ENCODE data around the gene ARSB. TPM values are rescaled to one million over a fixed set of nuclear protein-coding genes. Genes with fewer than 3 reads are reported as not detected.

The ARSB gene
- polyA plus RNA-seq, 1 of the 3 experiments (the other 2 are of a cell fraction), result 12.5 TPM

DNA sequence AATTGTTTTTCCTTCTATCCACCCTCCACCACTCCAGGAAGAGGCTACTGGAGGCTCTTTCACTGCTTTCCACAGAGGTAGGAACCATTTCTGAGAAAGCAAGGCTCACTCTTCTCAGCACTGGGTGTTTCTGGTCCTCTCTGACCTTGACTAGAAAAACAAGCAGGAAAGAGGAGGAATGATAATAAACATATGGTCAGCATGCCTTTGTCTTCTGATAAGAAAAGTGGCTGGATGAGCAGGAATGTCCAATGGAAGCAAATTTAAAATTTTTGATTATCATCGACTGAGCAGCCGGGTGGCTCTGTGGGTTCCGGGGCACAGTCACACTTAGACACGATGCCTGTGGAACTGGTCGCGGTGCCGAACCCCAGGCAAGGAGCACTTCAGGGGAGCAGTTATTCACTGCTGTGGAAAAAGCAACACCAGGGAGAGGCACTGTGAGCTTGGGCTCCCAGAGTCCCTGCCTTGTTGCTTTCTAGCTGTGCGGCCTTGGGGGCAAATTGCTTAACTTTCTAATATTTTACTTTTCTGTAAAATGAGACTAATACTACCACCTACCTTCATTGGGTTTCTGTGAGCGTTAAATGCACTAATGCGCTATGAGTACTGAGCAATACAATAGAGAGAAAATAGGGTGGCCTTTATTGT is 179.5 kb downstream of the ARSB start (continued):
- TF ChIP-seq, protein P1, sequence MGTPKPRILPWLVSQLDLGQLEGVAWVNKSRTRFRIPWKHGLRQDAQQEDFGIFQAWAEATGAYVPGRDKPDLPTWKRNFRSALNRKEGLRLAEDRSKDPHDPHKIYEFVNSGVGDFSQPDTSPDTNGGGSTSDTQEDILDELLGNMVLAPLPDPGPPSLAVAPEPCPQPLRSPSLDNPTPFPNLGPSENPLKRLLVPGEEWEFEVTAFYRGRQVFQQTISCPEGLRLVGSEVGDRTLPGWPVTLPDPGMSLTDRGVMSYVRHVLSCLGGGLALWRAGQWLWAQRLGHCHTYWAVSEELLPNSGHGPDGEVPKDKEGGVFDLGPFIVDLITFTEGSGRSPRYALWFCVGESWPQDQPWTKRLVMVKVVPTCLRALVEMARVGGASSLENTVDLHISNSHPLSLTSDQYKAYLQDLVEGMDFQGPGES (IDR thresholded peaks at IDR 0.05; ENCODE audit: low read depth, low read length), result no peak
- TF ChIP-seq MEF2A (IDR thresholded peaks at IDR 0.05; ENCODE audit: borderline replicate concordance, low read depth) (no peak), SMC3 (IDR thresholded peaks at IDR 0.05; ENCODE audit: low read depth, low read length) (no peak), CTCF (IDR thresholded peaks at IDR 0.05) (no peak), MXI1 (IDR thresholded peaks at IDR 0.05; ENCODE audit: low read depth, low read length) (no peak; the same call in 1 of the 2 replicates), JUND (IDR thresholded peaks at IDR 0.05) (no peak)
- TF ChIP-seq, protein P2, sequence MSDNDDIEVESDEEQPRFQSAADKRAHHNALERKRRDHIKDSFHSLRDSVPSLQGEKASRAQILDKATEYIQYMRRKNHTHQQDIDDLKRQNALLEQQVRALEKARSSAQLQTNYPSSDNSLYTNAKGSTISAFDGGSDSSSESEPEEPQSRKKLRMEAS (IDR thresholded peaks at IDR 0.05; ENCODE audit: low read depth), result no peak

- TF ChIP-seq FOXJ3 (CRISPR knock-in tag; IDR thresholded peaks at IDR 0.05), result no peak
- no peak for TF ChIP-seq MEF2A (IDR thresholded peaks at IDR 0.05; ENCODE audit: borderline replicate concordance, low read depth)
- no peak for TF ChIP-seq CHD2 (IDR thresholded peaks at IDR 0.05; ENCODE audit: low read length, partially characterized antibody)
- no peak for TF ChIP-seq NFIC (IDR thresholded peaks at IDR 0.05; ENCODE audit: borderline replicate concordance)
- no peak for TF ChIP-seq FOXM1 (IDR thresholded peaks at IDR 0.05; ENCODE audit: low read depth)
- no peak for TF ChIP-seq POLR2AphosphoS5 (IDR thresholded peaks at IDR 0.05; ENCODE audit: low read depth, low read length)
- TF ChIP-seq RCOR1 (IDR thresholded peaks at IDR 0.05; ENCODE audit: low read length), result no peak
- no peak for TF ChIP-seq RFX5 (IDR thresholded peaks at IDR 0.05; ENCODE audit: low read length)
- Histone ChIP-seq H3K9ac (no peak overlapping the region), H3F3A (replicated peaks; ENCODE audit: insufficient read depth) (peaks cover 21% of the 10 kb centered on the region), H3K4me3 (ENCODE audit: low read depth in 2 of 2, low read length in 1 of 2) (no peak overlapping the region), H3K4me1 (ENCODE audit: control insufficient read depth in 1 of 2, insufficient read depth in 2 of 2, low read depth in 1 of 2, low read length in 1 of 2) (peaks cover 18 to 62% of the 10 kb centered on the region in 2 experiments), H3K4me2 (no peak overlapping the region), H3K27me3 (ENCODE audit: insufficient read depth) (no peaks in the 10 kb centered on the region), H2AFZ (ENCODE audit: low read depth) (peak overlapping the region; percentile 43; the same call in 1 of the 2 replicates), H4K20me1 (ENCODE audit: insufficient read depth) (no peaks in the 10 kb centered on the region), H3K27ac (ENCODE audit: low read depth in 2 of 2, low read length in 1 of 2) (peak overlapping the region; percentile 81 to 93), H3K9me3 (no peaks in the 10 kb centered on the region), H3K79me2 (ENCODE audit: insufficient read depth) (no peaks in the 10 kb centered on the region), H3K9me2 (no peaks in the 10 kb centered on the region), H3K36me3 (replicated peaks in 1 of 2; ENCODE audit: control insufficient read depth in 1 of 2, insufficient read depth in 2 of 2, low read length in 1 of 2) (no peaks in the 10 kb centered on the region)
- 84% methylated on average over 6 of the region's 6 CpGs for WGBS (ENCODE audit: low lambda C conversion rate)
- ChIA-PET CTCF (interaction anchor here (0.6 to 1.7 kb wide), 6 partner anchors 10 to 268 kb away, joined by 3 to 5 read pairs (median 3); no protein-coding TSS in a partner anchor), POLR2A (no interaction called here)
- no peak for DNase-seq
Observed at GRCh38 chr5:78804995-78805394, 180.1 kb downstream of the ARSB start.

Measured in SK-N-SH (cell line).